Epidermal melanocyte (primary cell): ENCODE data around the gene FAHD2B.
"Not testable (repeated sequence)": the region's sequence is repeated elsewhere in the genome, so short reads cannot be mapped to it uniquely, and the experiment has no call there.

Experiments
- DNase-seq: peaks from one replicate; pipeline ENCODE4 v3.0.0; 2011; ENCODE audit warnings: low spot score; ENCODE audit not compliant: insufficient read length

The FAHD2B gene

DNA sequence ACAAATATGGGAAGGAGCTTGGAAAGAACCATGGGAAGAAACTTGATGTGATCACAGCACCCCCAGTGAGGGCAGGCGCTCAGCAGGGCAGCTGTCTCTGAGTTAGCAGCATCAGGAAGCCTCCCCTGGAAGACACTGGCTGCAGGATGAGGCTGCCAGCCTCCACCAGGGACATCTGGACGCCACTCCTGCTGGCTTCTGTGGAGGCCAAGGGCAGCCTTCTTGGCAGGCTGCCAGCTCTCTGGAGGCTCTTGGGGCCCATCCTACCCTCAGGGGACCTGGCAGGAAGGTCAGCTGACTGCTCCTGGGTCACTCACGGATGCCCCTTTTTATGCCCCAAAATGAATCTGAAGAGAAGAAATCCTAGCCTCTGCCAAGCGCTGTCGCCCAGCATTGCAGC is 26.0 kb downstream of the FAHD2B start:
- not testable (repeated sequence) for DNase-seq

DNA sequence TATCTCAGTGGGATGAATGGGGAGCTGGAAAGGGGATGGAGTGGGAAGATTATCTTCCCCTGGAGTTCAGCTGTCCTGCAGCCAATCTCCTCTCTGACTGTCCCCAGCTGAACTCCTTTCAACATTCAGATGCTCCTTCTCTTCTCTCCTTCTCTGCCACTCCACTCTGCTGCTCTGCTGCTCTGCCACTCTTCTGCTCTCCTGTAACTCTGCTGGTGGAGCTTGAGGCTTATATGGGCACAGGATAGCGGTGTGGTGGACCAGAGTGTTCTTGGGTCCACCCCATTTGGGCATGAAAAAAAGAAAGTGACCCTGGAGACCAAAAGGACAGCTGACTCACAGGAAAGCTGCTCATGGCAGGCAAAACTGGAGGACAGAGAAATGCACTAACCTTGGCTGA is 26.6 kb downstream of the FAHD2B start:
- DNase-seq, result no peak

DNA sequence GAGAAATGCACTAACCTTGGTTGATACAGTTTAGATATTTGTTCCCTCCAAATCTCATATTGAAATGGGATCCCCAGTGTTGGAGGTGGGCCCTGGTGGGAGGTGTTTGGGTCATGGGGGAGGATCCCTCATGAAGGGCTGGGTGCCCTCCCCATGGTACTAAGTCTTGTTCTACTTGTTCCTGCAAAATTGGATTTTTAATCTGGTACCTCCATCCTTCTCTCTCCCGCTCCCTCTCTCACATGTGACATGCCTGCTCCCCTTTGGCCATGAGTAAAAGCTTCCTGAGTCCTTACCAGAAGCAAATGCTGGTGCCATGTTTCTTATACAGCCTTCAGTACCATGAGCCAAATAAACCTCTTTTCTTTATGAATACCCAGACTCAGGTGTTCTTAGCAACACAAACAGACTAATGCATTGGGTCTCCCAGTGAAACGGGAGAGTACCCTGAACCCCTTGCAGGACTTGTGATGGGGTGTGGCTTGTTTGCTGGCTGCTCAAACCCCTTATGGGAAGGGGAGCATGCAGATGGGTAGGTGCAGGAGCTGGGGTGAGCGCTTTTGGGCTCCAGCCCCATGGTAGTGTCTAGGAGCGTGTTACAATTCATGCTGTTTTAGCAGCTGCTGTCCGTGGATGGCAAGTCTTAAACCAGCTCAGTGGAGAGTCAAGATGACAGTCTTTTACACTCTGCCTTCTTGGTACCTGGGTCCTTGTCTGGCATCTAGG is 27.2 kb downstream of the FAHD2B start:
- no peak for DNase-seq

DNA sequence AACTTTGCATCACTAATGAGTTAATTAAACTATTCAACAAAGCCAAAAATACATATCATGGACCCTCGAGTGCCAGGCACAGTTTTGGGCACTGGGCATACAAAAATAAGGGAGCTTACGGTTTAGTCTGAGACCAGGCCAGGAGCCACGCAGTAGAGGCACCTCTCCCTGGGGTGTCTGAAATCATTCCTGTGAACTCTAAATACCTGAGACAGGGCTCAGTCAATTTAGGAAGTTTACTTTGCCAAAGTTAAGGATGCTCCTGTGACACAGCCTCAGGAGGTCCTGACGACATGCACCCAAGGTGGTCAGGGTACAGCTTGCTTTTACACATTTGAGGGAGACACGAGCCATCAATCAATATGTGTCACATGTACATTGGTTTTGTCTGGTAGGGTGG is 28.7 kb downstream of the FAHD2B start:
- DNase-seq, result not testable (repeated sequence)

DNA sequence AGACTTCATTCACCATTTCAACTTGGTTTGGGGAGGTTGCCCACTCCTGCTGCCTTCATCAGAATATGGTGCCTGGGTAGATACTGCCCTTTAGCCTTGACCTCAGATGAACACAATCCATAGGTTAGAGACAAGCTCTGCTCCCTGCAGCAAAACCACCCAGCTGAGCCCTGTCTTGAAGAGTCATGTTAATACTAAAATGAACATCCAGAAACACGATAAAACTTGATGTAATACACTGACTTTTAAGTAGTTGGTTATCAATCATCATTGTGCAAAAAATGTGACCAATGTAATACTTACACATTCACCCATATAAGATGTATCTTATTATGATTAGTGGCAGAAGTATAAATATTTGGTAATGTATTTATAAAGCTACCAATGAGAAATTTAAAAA is 32.7 kb downstream of the FAHD2B start:
- not testable (repeated sequence) for DNase-seq

DNA sequence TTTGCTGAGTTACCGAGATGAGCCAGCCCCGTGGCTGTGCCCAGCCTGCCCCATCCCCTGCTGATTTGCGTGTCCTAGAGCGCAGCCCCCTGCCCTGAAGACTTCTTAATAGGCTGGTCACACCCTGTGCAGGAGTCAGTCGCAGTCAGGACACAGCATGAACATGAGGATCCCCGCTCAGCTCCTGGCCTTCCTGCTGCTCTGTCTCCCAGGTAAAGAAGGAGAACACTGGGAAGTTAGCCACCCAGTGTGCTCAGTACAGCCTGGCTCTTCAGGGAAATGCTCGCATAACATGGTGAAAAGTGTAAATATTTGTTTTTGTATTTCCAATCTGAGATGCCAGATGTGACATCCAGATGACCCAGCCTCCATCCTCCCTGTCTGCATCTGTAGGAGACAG is 34.9 kb downstream of the FAHD2B start:
- not testable (repeated sequence) for DNase-seq

DNA sequence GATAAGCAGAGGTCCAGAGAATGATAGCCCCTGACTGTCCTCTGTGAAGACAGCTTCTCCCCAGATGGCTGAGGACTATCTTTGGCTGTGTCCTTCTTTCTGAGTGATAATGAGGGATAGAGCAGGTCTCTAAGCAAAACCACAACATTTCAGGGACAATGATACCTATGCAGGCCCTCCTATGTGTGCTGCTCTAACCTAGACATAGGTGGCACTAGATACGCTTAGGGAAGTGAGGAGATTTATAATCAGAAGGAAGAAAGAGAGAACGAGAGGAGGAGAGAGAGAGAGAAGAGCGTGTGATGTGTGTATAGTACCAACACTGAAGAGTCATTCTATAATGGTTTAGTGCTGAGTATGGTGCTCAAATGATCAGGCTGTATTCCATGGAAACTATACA is 38.5 kb downstream of the FAHD2B start:
- not testable (repeated sequence) for DNase-seq

DNA sequence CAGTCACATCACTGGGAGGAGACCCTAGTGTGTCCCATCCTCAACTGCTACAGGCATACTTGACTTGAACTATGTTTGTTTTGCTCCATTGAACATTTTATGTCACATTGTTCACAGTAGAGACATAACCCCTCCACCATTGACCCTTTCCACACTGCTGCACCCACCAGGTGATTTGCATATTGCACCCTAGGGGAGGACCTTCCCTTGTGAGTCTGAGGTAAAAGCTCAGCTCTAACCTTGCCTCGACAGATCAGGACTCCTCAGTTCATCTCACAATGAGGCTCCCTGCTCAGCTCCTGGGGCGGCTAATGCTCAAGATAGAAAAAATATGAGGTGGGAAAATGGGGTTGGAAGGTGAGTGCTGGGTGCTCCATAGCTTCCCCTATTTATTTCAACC is 44.6 kb downstream of the FAHD2B start:
- not testable (repeated sequence) for DNase-seq

DNA sequence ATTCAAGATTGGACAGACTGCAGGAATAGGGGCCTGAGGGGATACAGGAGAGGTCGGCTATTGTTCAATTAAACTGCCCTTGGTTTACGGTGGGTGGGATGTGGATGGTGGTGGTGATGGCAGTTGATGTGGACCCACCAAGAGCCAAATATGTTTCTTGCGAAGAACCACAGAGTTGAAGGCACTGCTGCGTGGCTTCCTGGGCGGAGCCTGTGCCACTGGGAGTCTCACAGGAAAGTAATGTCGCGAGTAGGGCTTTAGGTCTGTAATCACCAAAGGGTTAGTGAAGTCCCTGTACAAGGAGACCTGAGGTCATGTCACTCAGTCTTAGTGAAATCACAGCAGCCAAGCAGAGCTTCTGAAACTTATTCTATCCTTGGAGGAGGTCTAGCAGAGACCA is 46.2 kb downstream of the FAHD2B start:
- not testable (repeated sequence) for DNase-seq

DNA sequence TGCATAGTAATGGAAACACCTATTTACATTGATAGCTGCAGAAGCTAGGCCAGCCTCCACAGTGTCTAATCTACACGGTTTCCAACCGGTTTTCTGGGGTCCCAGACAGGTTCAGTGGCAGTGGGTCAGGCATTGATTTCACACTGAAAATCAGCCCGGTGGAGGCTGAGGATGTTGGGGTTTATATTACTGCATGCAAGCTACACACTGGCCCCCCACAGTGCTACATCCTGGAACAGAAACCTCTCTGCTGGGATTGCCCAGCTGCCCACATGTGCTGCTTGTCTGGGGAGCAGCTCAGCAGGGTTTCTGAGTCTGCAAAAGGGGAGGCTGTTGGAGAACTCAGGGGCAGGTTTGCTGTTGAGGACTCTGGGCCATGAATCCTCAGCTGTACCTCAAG is 48.0 kb downstream of the FAHD2B start:
- not testable (repeated sequence) for DNase-seq

DNA sequence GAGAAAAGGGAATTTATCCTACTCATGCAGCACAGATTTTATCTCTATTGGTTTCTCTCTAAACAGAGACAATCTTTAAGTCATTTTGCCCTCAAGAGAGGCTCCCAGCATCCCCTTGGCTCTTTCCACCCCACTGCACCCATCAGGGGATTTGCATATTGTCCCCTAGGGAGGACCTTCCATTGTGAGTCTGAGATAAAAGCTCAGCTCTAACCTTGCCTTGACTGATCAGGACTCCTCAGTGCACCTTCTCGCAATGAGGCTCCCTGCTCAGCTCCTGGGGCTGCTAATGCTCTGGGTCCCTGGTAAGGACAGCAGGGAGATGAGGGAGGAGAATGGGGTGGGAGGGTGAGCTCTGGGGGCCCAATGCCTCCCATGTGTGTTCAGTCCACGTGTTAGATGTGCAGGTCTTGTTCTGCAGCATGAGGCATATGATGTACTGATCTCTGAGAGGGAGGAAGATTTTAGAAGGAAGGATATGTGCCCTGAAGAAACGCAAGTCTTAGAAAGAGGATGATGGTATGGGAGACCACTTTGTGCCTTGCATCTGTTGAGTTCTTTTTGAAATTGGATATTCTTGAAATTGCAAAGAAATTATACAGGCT is 48.7 kb downstream of the FAHD2B start:
- not testable (repeated sequence) for DNase-seq
